Kidney glomerular epithelial cell (primary cell): Measurements from ENCODE around the gene TARS3.

Source experiments
- DNase-seq: peaks from one replicate; lab custom pipeline; 2025; lab: John Stamatoyannopoulos, UW

TARS3 gene

DNA sequence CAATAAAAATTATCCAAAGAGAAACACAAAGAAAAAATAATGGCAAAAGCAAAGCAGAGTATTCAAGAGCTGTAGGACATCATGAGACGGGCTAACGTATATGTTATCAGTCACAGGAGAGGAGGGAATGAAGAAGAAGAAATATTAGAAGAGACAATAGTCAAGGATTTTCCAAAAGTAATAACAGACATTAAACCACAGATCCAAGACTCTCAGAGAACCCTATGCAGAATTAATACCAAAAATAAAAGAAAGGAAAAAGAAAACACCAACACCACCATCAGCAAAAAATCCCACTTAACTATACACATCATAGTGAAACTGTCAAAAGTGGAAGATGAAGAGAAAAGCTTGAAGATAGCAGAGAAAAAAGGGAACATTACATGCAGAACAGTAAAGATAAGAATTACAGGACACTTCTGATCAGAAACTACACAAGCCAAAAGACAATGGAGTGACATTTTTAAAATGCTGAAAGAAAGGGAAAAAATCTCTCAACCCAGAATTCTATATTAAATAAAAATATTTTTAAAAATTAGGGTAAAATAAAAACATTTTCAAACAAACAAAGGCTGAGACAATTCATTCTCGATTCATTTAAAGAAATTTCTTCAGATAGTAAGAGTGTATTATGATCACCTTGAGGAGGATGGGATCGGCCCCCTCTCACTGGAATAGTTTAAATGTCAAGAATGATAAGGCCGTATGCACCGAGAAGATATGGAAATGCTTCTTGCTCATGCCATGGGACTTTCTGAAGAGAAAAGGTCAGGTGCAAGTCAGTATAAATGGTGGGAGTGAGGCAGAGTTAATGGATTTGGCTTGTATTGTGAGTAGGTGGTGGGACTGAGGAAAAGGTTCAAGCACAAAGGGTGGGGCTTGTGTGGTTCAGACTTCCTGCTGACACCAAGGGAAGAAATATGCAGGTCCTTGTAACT is 100.6 kb downstream of the TARS3 start:
- DNase-seq, result no peak

- no peak for DNase-seq
These were observed 102.3 kb downstream of the TARS3 start for GRCh38 chr15:101621961-101622360.

DNA sequence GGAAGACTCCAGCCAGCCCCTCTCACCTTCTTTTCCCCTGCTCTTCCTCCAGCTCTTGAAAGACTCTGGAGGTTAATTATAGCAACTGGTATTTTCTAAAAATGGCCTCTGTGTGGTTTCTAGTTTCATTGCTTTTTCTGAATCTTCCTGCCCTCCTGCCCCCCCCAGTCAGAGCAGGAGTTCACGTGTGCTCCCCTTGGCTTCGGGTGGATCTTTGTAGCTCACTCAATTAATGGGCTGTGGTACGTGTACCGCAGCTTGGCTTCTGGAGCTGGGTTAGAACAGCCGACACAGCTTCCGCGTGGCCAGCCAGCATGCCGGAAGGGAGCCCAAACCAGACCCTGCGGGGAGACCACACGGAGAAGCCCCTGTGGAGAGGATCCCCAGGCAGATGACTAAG is 103.6 kb downstream of the TARS3 start:
- DNase-seq, result no peak

DNA sequence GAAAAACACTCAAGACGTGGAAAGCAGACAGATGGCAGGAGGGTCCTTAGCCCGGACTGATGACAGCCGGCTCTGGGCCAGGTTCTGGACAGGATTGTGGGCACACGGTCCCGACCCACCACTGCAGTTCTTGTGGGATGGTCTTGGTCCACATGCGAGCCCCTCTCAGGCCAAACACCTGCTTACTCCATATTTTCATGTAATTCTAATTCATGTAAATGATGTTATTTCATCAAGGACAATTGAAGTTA is 104.7 kb downstream of the TARS3 start:
- DNase-seq, result no peak

DNA sequence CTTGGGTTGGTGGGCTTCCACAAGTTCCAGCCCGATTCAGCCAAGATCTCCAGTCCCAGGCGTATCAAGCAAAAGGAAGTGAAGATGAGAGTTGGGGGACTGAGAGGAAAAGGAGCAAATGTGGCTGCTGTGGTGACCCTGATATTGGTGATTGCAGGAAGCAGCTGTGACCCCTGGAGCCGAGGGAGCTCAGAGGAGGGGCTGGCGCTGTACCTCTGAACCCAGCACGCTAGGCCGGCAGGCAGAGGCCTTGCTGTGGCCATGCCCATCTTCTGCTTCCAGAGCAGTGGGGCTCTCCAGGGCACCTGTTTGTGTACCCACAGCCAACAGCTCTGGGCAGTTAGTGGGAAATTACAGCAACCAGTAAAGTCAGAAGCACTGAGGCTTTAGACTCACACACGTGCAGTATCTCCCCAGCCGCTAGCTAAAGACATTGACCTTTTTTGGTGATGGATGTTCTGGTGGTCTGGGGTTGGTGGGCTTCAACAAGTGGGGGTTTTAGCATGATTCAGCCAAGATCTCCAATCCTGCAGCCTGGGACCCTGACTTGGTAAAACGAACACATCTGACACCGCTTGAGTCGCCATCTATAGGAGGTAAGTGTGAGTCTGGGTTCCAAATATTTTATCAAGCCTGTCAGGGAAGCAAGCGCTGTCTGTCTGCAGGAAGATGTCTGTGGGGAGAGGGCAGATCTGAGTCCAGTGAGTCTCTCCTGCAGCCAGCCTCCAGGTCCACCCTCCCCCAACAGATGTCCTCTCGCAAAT is 105.2 kb downstream of the TARS3 start:
- DNase-seq, result no peak

GRCh38 chr15:101618076-101618475 is 106.2 kb downstream of the TARS3 start:
- no peak for DNase-seq

GRCh38 chr15:101617390-101617965 is 106.8 kb downstream of the TARS3 start:
- no peak for DNase-seq

DNA sequence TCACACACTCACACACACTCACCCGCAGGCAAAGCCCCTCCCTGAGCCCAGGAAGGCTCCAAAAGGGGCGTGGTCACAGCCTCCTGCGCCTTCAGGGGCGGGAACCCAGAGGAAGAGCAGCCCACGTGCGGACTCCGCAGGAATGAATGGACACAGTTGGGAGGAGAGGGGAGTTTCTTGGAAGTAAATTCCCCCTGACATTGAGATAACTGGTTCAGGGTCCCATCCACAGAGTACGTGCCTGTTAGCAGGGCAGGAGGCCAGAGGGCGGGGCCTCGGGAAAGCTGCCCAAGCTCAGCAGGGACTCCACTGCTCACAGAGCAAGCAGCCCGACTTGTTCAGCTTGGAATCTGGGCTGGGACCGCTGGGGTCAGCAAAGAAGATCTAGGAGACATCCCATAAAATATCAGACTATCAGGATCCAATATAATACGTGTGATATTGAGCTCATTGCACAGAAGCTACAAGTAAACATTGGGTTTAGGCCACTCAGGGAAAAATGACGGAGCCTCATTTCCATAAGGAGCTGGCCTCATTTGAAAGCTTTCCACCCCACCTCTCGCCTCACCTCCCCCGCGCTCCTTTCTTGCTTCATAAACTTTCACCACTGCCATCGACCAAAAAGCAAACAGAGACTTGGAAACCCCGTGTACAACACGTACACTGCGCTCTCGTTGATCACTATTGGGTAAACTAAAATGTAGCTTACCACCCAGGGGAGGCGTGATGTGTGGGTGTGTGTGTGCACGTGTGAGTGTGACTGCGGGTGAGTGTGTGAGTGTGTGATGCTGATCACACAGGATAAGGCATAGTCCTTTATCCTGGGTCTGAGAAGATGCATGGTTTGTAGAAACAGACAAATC is 108.1 kb downstream of the TARS3 start:
- DNase-seq, result peak; percentile 59

- DNase-seq, result no peak
These were observed 108.8 kb downstream of the TARS3 start for GRCh38 chr15:101615414-101615985.

GRCh38 chr15:101614761-101615160 is 109.5 kb downstream of the TARS3 start:
- no peak for DNase-seq

DNA sequence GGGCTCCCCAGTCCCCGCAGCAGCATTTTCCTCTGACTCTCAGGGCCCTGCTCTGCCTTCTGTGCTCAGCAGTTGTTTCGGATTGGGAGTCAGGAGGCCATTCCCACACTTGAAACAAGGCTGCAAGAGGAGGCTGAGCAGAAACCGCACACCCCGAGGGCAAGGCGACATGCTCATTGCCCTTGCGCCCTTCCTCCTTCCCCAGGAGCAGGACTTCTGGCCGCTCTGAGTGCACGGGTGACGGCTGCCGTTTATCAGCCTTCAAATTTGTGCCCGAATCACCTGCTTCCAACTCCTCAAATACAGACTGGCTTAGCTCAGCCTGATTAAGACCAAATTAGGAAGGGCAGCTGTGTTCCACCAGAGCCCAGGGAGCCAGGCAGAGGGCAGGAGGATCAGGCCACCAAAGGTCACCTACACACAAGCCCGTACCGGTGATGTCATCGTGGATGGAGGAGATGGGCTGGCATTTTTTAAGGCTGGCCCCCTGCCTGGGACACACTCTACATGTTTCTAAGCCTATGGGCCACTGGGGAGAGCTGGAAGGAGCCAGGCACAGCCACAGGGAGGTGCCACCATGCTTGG is 110.2 kb downstream of the TARS3 start:
- no peak for DNase-seq

GRCh38 chr15:101613130-101614000 is 110.9 kb downstream of the TARS3 start:
- DNase-seq, result no peak

GRCh38 chr15:101612676-101613075 is 111.6 kb downstream of the TARS3 start:
- no peak for DNase-seq

DNA sequence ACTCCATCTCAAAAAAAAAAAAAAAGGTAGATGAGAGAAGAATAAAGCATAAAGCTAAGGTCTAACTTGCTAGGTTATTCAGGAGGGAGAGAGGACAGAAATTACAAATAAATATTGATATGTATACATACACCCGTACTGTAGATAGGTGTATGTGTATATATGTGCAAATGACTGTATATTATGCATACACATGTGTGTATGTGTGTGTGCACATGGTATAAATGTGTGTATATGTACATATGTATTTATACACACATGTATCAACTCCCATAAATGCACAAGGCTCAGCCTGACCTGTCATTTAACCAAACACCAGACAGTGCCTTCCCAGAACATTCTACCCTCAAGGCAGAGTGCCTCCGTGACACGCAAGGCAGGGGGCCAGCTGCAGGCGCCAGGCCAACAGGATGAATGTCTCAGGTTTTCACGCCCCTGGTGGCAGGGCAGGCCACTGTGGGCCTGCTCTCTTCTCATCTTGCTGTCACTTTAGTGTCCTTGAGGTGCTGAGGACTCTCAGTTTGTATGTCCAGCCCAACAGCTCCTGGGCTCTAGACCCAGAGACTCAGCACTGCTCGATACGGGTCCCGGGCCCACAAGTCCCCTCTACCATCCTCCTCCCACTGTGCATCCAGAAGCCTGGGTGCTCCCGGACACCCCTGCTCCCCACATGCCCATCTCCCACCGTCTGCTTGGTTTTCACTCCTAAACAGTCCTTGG is 112.5 kb downstream of the TARS3 start:
- no peak for DNase-seq

GRCh38 chr15:101611007-101611406 is 113.3 kb downstream of the TARS3 start:
- DNase-seq, result no peak

DNA sequence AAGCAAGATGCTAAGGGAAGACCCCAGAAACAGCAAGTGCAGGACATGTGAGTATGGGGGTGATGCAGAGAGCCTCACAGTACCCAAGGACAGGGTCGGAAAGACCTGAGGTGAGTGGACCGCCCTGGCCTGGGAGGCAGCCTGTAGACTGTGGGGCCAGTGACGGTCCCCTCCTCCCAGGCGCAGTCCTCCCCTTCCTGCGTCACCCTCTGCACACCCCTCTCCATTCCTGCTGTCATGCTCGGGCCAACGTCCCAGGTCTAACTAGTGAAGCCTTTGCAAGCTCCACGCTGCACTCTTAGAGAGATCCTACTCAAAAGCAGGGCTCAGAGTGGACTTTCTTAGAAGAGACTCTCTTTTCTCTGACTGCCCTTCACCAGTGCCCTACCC is 113.7 kb downstream of the TARS3 start:
- DNase-seq, result no peak

DNA sequence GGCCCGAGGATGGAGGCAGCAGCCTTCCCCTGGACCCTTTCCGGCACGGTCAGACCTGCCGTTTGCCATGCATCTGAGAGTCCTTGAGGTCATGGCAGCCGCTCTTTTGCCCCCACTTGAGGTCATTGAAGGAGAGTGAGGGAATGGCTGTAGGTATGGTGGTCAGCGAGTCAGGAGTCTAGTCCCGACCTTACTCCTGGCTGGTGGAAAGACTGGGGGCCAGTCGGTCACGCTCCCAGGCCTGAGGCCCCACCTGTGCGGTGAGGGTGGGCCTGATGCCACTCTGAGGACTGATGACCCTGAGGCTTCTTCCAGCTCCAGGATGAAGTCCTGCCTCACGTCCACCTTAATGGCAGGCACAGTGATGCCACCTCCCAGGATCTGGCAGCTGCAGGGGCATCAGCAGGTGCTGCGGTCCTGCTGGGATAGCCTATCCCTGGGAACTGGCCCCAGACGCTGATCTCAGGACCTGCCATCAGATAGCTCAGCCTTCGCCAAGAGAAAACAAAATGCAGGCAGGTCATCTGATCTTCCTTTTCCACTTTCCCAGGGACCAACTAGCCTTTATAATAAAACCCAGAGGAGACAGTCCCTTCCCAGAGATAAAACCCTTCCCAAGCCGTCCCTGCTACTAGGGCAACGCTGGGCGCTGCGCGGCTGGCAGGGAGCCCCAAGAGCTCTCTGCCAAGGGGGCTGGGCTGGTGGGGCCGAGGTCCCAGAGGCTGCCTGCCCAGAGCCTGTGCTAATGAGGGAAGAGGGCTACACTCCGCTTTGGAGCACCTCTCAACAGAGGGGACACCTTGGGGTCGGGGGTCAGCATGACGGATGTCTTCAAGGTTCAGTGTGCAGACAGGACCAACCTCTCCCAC is 114.3 kb downstream of the TARS3 start:
- no peak for DNase-seq

DNA sequence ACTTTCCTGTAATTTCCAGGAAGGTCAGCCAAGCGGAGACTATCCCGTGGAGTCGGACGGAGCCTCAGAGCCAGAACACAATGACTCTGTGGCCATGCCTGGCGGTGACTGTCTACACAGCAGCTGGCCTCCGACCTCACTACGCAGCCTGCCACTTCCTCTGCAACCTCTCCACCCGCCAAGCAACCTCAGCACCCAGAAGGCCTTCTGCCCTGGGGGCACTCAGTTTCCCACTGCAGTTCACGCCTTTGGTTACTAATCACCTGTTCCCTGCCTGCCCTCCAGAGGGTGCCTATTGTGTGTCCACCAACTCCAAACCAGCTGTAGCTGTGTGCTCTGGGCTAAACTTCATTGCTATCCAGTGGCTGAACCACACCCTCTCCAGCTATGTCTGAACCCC is 116.1 kb downstream of the TARS3 start:
- DNase-seq, result no peak

- no peak for DNase-seq
These were observed 117.2 kb downstream of the TARS3 start for GRCh38 chr15:101607108-101607507.
